GM12878 (cell line): ENCODE data around the gene CDKN1B. TPM values are rescaled to one million over a fixed set of nuclear protein-coding genes. Genes with fewer than 3 reads are reported as not detected.

Experiments used
- PAX8 ChIP-seq: fragments of 450-650 bp; IDR thresholded peaks from 2 replicates; pipeline ENCODE4 v1.6.1; 2017; ENCODE audit warnings: mild to moderate bottlenecking, moderate library complexity
- POU2F2 ChIP-seq: IDR thresholded peaks from 3 replicates; pipeline ENCODE4 v1.6.1; 2011; ENCODE audit warnings: low read depth, mild to moderate bottlenecking, low read length, borderline replicate concordance
- SRF ChIP-seq, 2 experiments: IDR thresholded peaks; 2 replicates each; pipeline ENCODE4 v1.6.1; 2011; ENCODE audit warnings: low read depth in 2 of 2, low read length in 2 of 2, mild to moderate bottlenecking in 1 of 2, moderate library complexity in 1 of 2
- polyA plus RNA-seq, 11 experiments: library from polyadenylated mRNA; depleted of rRNA in 4 of 11; unstranded in 6 of 11; stranded (reverse) in 5 of 11; fragments of >200 nt; fragmentation: Nextera tagmentation in 4 of 11; fragmentation: Illumina TruSeq in 1 of 11; extraction: Ambion mirVana in 4 of 11; extraction: Trizol in 1 of 11; gene quantifications; 1 replicate in 1 of 11; 2 replicates in 10 of 11; pipeline versions ENCODE4 v1.2.1 to v1.2.3, GENCODE V29; 2011 to 2016; ENCODE audit warnings: inconsistent platforms in 2 of 11, missing spikeins in 2 of 11, low read depth in 1 of 11
- total RNA-seq, 4 experiments: library from RNA; depleted of rRNA in 3 of 4; stranded (reverse); fragments of >200 nt in 3 of 4; fragmentation: Illumina TruSeq in 1 of 4; extraction: Trizol in 1 of 4; gene quantifications; 2 replicates each; pipeline versions ENCODE4 v1.2.1 to v1.2.3, GENCODE V29; 2013 to 2021
- TF ChIP-seq, protein P1 (sequence below): IDR thresholded peaks from 2 replicates; pipeline ENCODE4 v1.6.1; 2011; ENCODE audit warnings: borderline replicate concordance, low read depth, mild to moderate bottlenecking, moderate library complexity, low read length; ENCODE audit not compliant: insufficient read depth, poor library complexity, severe bottlenecking
- TF ChIP-seq, protein P2 (sequence below): IDR thresholded peaks from 2 replicates; pipeline ENCODE4 v1.6.1; 2011; ENCODE audit warnings: low read depth, low read length, improper control_type of control experiment, borderline replicate concordance
- TF ChIP-seq, protein P3 (sequence below): fragments of 450-650 bp; IDR thresholded peaks from 2 replicates; pipeline ENCODE4 v1.6.1; 2018; ENCODE audit warnings: borderline replicate concordance, mild to moderate bottlenecking; ENCODE audit not compliant: partially characterized antibody
- TF ChIP-seq, protein P4 (sequence below): fragments of 450-650 bp; IDR thresholded peaks from 2 replicates; pipeline ENCODE4 v1.6.1; 2016; ENCODE audit warnings: mild to moderate bottlenecking

CDKN1B gene
- total and polyA plus RNA-seq, 10 of the 15 experiments (the other 5 are each of a cell fraction or from before 2014, with no cell fraction given) = 4.2 to 39.1 (median 23.1) TPM

DNA sequence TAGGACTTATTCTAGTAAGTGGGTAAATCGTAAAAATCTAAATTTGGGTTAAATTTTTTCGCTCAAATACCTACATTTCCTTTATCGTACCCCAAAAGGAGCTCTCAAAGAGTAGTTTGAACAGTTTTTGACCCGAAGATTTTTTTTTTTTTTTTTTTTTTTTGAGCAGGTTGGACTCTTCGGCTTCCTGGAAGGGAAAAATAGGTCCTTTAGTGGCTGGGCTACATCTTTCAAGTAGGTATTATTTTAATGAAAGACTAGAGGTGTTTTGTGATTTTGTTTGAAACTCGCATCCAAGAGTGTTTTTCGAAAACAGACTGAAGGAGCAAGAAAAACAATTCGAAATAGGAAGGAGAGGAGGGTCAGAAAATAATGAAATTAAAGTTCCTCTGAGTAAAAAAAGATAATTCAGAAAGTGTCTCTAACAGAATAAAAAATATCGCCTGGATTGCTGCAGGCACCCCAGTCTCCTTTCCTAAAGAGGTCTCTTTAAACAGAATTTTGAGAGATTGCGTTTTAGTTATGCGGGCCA, 6.0 kb downstream of the CDKN1B start (continued):
- TF ChIP-seq, protein P1, sequence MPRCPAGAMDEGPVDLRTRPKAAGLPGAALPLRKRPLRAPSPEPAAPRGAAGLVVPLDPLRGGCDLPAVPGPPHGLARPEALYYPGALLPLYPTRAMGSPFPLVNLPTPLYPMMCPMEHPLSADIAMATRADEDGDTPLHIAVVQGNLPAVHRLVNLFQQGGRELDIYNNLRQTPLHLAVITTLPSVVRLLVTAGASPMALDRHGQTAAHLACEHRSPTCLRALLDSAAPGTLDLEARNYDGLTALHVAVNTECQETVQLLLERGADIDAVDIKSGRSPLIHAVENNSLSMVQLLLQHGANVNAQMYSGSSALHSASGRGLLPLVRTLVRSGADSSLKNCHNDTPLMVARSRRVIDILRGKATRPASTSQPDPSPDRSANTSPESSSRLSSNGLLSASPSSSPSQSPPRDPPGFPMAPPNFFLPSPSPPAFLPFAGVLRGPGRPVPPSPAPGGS = no peak
- TF ChIP-seq, protein P2, sequence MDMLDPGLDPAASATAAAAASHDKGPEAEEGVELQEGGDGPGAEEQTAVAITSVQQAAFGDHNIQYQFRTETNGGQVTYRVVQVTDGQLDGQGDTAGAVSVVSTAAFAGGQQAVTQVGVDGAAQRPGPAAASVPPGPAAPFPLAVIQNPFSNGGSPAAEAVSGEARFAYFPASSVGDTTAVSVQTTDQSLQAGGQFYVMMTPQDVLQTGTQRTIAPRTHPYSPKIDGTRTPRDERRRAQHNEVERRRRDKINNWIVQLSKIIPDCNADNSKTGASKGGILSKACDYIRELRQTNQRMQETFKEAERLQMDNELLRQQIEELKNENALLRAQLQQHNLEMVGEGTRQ = no peak
- TF ChIP-seq, protein P3, sequence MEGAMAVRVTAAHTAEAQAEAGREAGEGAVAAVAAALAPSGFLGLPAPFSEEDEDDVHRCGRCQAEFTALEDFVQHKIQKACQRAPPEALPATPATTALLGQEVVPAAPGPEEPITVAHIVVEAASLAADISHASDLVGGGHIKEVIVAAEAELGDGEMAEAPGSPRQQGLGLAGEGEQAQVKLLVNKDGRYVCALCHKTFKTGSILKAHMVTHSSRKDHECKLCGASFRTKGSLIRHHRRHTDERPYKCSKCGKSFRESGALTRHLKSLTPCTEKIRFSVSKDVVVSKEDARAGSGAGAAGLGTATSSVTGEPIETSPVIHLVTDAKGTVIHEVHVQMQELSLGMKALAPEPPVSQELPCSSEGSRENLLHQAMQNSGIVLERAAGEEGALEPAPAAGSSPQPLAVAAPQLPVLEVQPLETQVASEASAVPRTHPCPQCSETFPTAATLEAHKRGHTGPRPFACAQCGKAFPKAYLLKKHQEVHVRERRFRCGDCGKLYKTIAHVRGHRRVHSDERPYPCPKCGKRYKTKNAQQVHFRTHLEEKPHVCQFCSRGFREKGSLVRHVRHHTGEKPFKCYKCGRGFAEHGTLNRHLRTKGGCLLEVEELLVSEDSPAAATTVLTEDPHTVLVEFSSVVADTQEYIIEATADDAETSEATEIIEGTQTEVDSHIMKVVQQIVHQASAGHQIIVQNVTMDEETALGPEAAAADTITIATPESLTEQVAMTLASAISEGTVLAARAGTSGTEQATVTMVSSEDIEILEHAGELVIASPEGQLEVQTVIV = no peak
- no peak; the same call in 1 of the 2 replicates for TF ChIP-seq PAX8
- TF ChIP-seq POU2F2 = no peak
- TF ChIP-seq SRF (IDR thresholded peaks at IDR 0.05; ENCODE audit: low read depth in 2 of 2, low read length in 2 of 2) = no peak
- TF ChIP-seq, protein P4, sequence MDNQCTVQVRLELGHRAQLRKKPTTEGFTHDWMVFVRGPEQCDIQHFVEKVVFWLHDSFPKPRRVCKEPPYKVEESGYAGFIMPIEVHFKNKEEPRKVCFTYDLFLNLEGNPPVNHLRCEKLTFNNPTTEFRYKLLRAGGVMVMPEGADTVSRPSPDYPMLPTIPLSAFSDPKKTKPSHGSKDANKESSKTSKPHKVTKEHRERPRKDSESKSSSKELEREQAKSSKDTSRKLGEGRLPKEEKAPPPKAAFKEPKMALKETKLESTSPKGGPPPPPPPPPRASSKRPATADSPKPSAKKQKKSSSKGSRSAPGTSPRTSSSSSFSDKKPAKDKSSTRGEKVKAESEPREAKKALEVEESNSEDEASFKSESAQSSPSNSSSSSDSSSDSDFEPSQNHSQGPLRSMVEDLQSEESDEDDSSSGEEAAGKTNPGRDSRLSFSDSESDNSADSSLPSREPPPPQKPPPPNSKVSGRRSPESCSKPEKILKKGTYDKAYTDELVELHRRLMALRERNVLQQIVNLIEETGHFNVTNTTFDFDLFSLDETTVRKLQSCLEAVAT = peak; percentile 95
